ENCODE measurements around the gene MPST.

DNA sequence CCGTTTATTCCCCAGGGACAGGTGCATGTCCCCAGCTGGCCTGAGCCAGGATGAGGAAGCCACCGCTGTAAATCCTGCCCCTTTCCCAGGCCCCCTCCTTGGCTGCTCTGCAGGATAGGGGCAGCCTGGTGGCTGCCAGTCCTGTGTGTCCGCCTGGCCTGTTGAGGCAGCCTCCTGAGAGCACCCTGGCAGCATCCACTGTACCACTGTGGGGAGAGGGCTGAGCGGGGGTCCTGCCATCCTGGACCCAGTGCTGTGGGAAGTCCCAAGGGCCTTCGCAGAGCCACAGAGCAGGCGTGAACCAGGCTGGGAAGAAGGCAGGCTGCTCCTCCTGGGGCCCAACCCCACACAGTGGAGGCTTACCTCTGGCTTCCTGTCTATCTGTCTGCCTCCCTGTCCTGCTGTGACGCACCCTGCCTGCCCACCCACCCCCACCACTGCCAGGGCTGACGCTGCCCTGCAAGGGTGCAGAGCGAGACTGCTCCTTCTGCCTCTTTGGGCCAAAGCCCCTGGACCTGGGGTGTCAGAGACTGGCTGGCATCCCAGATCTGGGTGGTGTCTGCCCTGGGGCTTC lies 40.4 kb downstream of the MPST start:
- no peak for TF ChIP-seq CTCF (IDR thresholded peaks at IDR 0.05)
- TF ChIP-seq POLR2A (IDR thresholded peaks at IDR 0.05): no peak
